ENCODE measurements around the gene KLF2.
"Not testable (repeated sequence)": the region's sequence is repeated elsewhere in the genome, so short reads cannot be mapped to it uniquely, and the experiment has no call there.

KLF2 gene

DNA sequence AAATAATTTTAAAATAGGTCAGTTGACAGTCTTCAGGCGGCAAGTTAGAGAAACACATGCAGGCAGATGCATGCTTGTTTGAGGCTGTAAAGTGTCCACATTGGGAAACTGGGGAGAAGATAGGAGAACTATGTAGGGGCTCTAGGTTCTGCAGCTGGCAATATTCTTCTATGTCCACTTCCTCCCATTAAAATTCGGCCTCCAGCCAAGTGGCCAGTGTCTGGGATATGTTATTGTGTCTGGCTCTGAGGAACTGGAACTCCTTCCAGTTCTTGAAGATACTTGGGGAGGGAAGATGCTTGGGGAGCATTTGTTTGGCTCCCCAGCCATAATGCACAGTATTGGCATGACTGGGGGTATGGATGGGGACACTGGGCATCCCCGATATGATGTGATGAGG, 20.9 kb upstream of the KLF2 start:
- H4K91ac ChIP-seq (ENCODE audit: low read length), result no peak overlapping the region
- peaks cover 8% of the 10 kb centered on the region for H3K4me1 ChIP-seq (ENCODE audit: control insufficient read depth, insufficient read depth, low read depth, low read length)
- H3K14ac ChIP-seq (ENCODE audit: low read length in 2 of 2), result no peak overlapping the region
- no peak overlapping the region for H2AFZ ChIP-seq (ENCODE audit: low read depth, low read length)
- H3K9ac ChIP-seq (ENCODE audit: low read length), result no peak overlapping the region
- no peak overlapping the region for H4K8ac ChIP-seq (ENCODE audit: low read length)
- no peaks in the 10 kb centered on the region for H3K9me3 ChIP-seq (ENCODE audit: control insufficient read depth, low read length)
- no peak overlapping the region for H3K4ac ChIP-seq (ENCODE audit: low read depth in 1 of 2, low read length in 2 of 2)
- H3K4me2 ChIP-seq (ENCODE audit: low read length, poor library complexity, severe bottlenecking), result no peak overlapping the region
- H2AK5ac ChIP-seq (ENCODE audit: low read length, severe bottlenecking), result no peak overlapping the region
- no peak overlapping the region for H3K23ac ChIP-seq (ENCODE audit: low read length in 2 of 2)
- H2BK15ac ChIP-seq (ENCODE audit: low read depth, poor library complexity, severe bottlenecking), result no peak overlapping the region
- WGBS, result 71% methylated on average over 2 of the region's 3 CpGs
- H3K4me3 ChIP-seq (ENCODE audit: insufficient read depth in 1 of 2, low read depth in 1 of 2, low read length in 2 of 2), result no peak overlapping the region
- no peak for DNase-seq
- no peaks in the 10 kb centered on the region for H3K79me1 ChIP-seq (replicated peaks; ENCODE audit: low read length, poor library complexity, severe bottlenecking)
- no peak overlapping the region for H2BK12ac ChIP-seq (ENCODE audit: low read length in 2 of 2)
- no peak overlapping the region for H2BK5ac ChIP-seq (ENCODE audit: low read depth, low read length, poor library complexity, severe bottlenecking)
- H3K27ac ChIP-seq (ENCODE audit: low read length, poor library complexity, severe bottlenecking), result no peak overlapping the region
- H3K18ac ChIP-seq (ENCODE audit: low read depth in 1 of 2, low read length in 2 of 2), result no peak overlapping the region
- no peaks in the 10 kb centered on the region for H3K36me3 ChIP-seq (ENCODE audit: control insufficient read depth in 1 of 2, insufficient read depth in 2 of 2, low read depth in 1 of 2, low read length in 2 of 2)
- H2BK120ac ChIP-seq (ENCODE audit: low read depth, low read length), result no peak overlapping the region
- H3K27me3 ChIP-seq (ENCODE audit: control insufficient read depth in 1 of 2, insufficient read depth in 1 of 2, low read length in 2 of 2), result peaks cover 0 to 21% of the 10 kb centered on the region in 2 experiments

DNA sequence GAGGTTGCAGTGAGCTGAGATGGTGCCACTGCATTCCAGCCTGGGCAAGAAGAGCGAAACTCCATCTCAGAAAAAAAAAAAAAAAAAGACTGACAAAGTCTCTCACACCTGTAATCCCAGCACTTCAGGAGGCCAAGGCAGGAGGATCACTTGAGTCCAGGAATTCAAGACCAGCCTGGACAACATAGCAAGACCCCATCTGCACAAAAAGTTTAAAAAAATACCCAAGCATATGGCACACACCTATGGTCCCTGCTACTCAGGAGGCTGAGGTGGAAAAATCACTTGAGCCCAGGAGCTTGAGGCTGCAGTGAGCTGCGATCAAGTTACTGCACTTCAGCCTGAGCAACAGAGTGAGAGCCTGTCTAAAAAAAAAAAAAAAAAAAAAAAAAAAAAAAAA, 20.1 kb upstream of the KLF2 start:
- H2BK120ac ChIP-seq (ENCODE audit: low read depth, low read length); H2BK15ac ChIP-seq (ENCODE audit: low read depth, poor library complexity, severe bottlenecking); H3K4me2 ChIP-seq (ENCODE audit: low read length, poor library complexity, severe bottlenecking); H3K27ac ChIP-seq (ENCODE audit: low read length, poor library complexity, severe bottlenecking); H3K23ac ChIP-seq (ENCODE audit: low read length in 2 of 2); H2BK12ac ChIP-seq (ENCODE audit: low read length in 2 of 2); H2AFZ ChIP-seq (ENCODE audit: low read depth, low read length); H3K14ac ChIP-seq (ENCODE audit: low read length in 2 of 2); H3K9me3 ChIP-seq (ENCODE audit: control insufficient read depth, low read length); H2BK5ac ChIP-seq (ENCODE audit: low read depth, low read length, poor library complexity, severe bottlenecking); H3K36me3 ChIP-seq (ENCODE audit: control insufficient read depth in 1 of 2, insufficient read depth in 2 of 2, low read depth in 1 of 2, low read length in 2 of 2); H4K8ac ChIP-seq (ENCODE audit: low read length); H3K9ac ChIP-seq (ENCODE audit: low read length); H3K4me3 ChIP-seq (ENCODE audit: insufficient read depth in 1 of 2, low read depth in 1 of 2, low read length in 2 of 2); H3K18ac ChIP-seq (ENCODE audit: low read depth in 1 of 2, low read length in 2 of 2); H4K91ac ChIP-seq (ENCODE audit: low read length); H2AK5ac ChIP-seq (ENCODE audit: low read length, severe bottlenecking); H3K4ac ChIP-seq (ENCODE audit: low read depth in 1 of 2, low read length in 2 of 2); H3K4me1 ChIP-seq (ENCODE audit: control insufficient read depth, insufficient read depth, low read depth, low read length); H3K79me1 ChIP-seq (replicated peaks; ENCODE audit: low read length, poor library complexity, severe bottlenecking); DNase-seq: not testable (repeated sequence)
- 82% methylated on average over 2 of the region's 2 CpGs for WGBS
- peaks cover 0 to 21% of the 10 kb centered on the region in 2 experiments for H3K27me3 ChIP-seq (ENCODE audit: control insufficient read depth in 1 of 2, insufficient read depth in 1 of 2, low read length in 2 of 2)

DNA sequence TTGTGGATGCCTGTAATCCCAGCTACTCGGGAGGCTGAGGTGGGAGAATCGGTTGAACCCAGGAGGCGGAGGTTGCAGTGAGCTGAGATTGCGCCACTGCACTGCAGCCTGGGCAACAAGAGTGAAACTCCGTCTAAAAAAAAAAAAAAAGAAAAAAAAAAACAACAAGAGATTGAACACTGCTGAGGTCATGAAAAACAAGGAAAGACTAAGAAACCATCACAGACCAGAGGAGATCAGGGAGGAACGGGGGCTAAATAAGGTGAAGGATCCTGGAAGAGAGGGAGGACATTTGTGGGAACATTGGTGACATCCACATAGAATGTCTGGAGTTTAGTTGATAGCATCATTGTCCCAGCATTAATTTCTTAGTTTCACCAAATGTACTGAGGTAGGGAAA, 19.6 kb upstream of the KLF2 start:
- H3K79me1 ChIP-seq (replicated peaks; ENCODE audit: low read length, poor library complexity, severe bottlenecking); H3K27ac ChIP-seq (ENCODE audit: low read length, poor library complexity, severe bottlenecking); H3K4me3 ChIP-seq (ENCODE audit: insufficient read depth in 1 of 2, low read depth in 1 of 2, low read length in 2 of 2); H3K23ac ChIP-seq (ENCODE audit: low read length in 2 of 2); H2AFZ ChIP-seq (ENCODE audit: low read depth, low read length); H3K9me3 ChIP-seq (ENCODE audit: control insufficient read depth, low read length); H3K18ac ChIP-seq (ENCODE audit: low read depth in 1 of 2, low read length in 2 of 2); H2BK15ac ChIP-seq (ENCODE audit: low read depth, poor library complexity, severe bottlenecking); H2BK5ac ChIP-seq (ENCODE audit: low read depth, low read length, poor library complexity, severe bottlenecking); H2AK5ac ChIP-seq (ENCODE audit: low read length, severe bottlenecking); H2BK120ac ChIP-seq (ENCODE audit: low read depth, low read length); H3K36me3 ChIP-seq (ENCODE audit: control insufficient read depth in 1 of 2, insufficient read depth in 2 of 2, low read depth in 1 of 2, low read length in 2 of 2); DNase-seq; H4K8ac ChIP-seq (ENCODE audit: low read length); H3K4ac ChIP-seq (ENCODE audit: low read depth in 1 of 2, low read length in 2 of 2); H2BK12ac ChIP-seq (ENCODE audit: low read length in 2 of 2); H3K9ac ChIP-seq (ENCODE audit: low read length); H3K4me1 ChIP-seq (ENCODE audit: control insufficient read depth, insufficient read depth, low read depth, low read length); H3K4me2 ChIP-seq (ENCODE audit: low read length, poor library complexity, severe bottlenecking); H3K14ac ChIP-seq (ENCODE audit: low read length in 2 of 2); H4K91ac ChIP-seq (ENCODE audit: low read length): not testable (repeated sequence)
- peaks cover 0 to 21% of the 10 kb centered on the region in 2 experiments for H3K27me3 ChIP-seq (ENCODE audit: control insufficient read depth in 1 of 2, insufficient read depth in 1 of 2, low read length in 2 of 2)
- WGBS, result 88% methylated on average over 4 of the region's 6 CpGs

DNA sequence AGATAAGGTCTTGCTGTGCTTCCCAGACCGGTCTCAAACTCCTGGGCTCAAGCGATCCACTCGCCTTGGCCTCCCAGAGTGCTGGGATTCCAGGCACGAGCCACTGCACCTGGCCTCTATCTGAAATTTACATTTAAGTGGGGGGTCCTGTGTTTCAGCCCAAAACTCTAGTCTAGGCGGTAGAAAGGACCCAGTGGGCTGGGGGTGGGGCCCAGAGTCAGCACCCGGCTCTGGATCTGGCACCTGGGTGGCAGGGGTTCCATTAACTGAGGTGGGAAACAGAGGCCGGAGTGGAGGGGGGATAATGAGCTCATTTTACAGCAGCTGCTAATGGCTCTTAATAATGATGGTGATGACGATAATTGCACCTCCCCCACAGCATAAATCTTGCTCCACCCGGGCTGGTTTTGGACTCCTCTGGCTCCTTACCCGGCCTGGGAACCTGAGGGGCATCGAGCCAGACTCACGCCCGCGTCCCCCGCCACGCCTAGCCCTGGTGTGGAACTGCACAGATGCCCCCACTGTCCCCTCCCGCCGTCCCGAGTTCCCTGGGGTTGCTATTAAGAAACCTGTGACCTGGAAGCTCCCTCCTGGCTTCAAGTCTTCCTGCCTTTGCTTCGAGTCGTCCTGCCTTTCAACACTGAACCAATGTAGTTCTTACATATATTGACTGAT, 17.8 kb upstream of the KLF2 start:
- no peak overlapping the region for H4K91ac ChIP-seq (ENCODE audit: low read length)
- H3K79me1 ChIP-seq (replicated peaks; ENCODE audit: low read length, poor library complexity, severe bottlenecking), result no peaks in the 10 kb centered on the region
- H3K23ac ChIP-seq (ENCODE audit: low read length in 2 of 2), result no peak overlapping the region
- H3K27me3 ChIP-seq (ENCODE audit: control insufficient read depth in 1 of 2, insufficient read depth in 1 of 2, low read length in 2 of 2), result peaks cover 0 to 21% of the 10 kb centered on the region in 2 experiments
- H3K14ac ChIP-seq (ENCODE audit: low read length in 2 of 2), result no peak overlapping the region
- no peak overlapping the region for H2AFZ ChIP-seq (ENCODE audit: low read depth, low read length)
- H3K18ac ChIP-seq (ENCODE audit: low read depth in 1 of 2, low read length in 2 of 2), result no peak overlapping the region
- H2AK5ac ChIP-seq (ENCODE audit: low read length, severe bottlenecking), result no peak overlapping the region
- no peaks in the 10 kb centered on the region for H3K36me3 ChIP-seq (ENCODE audit: control insufficient read depth in 1 of 2, insufficient read depth in 2 of 2, low read depth in 1 of 2, low read length in 2 of 2)
- no peak overlapping the region for H3K4me3 ChIP-seq (ENCODE audit: insufficient read depth in 1 of 2, low read depth in 1 of 2, low read length in 2 of 2)
- H2BK5ac ChIP-seq (ENCODE audit: low read depth, low read length, poor library complexity, severe bottlenecking), result no peak overlapping the region
- 60% methylated on average over 20 of the region's 21 CpGs for WGBS
- no peak overlapping the region for H3K9ac ChIP-seq (ENCODE audit: low read length)
- H2BK12ac ChIP-seq (ENCODE audit: low read length in 2 of 2), result no peak overlapping the region
- no peak overlapping the region for H3K27ac ChIP-seq (ENCODE audit: low read length, poor library complexity, severe bottlenecking)
- no peak overlapping the region for H2BK120ac ChIP-seq (ENCODE audit: low read depth, low read length)
- H4K8ac ChIP-seq (ENCODE audit: low read length), result no peak overlapping the region
- no peak for DNase-seq
- no peak overlapping the region for H3K4me2 ChIP-seq (ENCODE audit: low read length, poor library complexity, severe bottlenecking)
- peaks cover 7% of the 10 kb centered on the region for H3K4me1 ChIP-seq (ENCODE audit: control insufficient read depth, insufficient read depth, low read depth, low read length)
- H3K9me3 ChIP-seq (ENCODE audit: control insufficient read depth, low read length), result no peaks in the 10 kb centered on the region
- H3K4ac ChIP-seq (ENCODE audit: low read depth in 1 of 2, low read length in 2 of 2), result no peak overlapping the region
- no peak overlapping the region for H2BK15ac ChIP-seq (ENCODE audit: low read depth, poor library complexity, severe bottlenecking)
